SK-N-SH treated with all-trans-retinoic acid at 6 μM for 48 hours (cell line): ENCODE data around the gene ZMYM2.
A peak's percentile ranks its signal among the peaks of the same experiment; 100 is the strongest.

Experiments
- ATAC-seq: fragments of 200-7000 bp; cut with Tn5 transposase; 3 replicates; pipeline ENCODE4 v1.9.1; 2020; ENCODE audit warnings: mild to moderate bottlenecking, moderate library complexity
- ARNTL ChIP-seq: fragments of 450-650 bp; formaldehyde crosslinking; IDR thresholded peaks from 2 replicates; pipeline ENCODE4 v1.5.0; 2020; ENCODE audit warnings: low read depth, mild to moderate bottlenecking, moderate library complexity, borderline replicate concordance
- BACH2 ChIP-seq: fragments of 250-450 bp; sonication (Bioruptor Pico); IDR thresholded peaks from 2 replicates; pipeline ENCODE4 v1.9.0; 2021; ENCODE audit warnings: mild to moderate bottlenecking, borderline replicate concordance
- CSDC2 ChIP-seq: fragments of 250-450 bp; sonication (Bioruptor Pico); IDR thresholded peaks from 2 replicates; pipeline ENCODE4 v1.5.0; 2020; ENCODE audit warnings: mild to moderate bottlenecking, moderate library complexity
- ESRRG ChIP-seq: fragments of 250-450 bp; sonication (Bioruptor Pico); IDR thresholded peaks from 2 replicates; pipeline ENCODE4 v1.6.1; 2021; ENCODE audit warnings: mild to moderate bottlenecking
- GLIS3 ChIP-seq: fragments of 250-450 bp; sonication (Bioruptor Pico); IDR thresholded peaks from 2 replicates; pipeline ENCODE4 v1.5.0; 2020; ENCODE audit warnings: mild to moderate bottlenecking, moderate library complexity
- ISL1 ChIP-seq: fragments of 250-450 bp; sonication (Bioruptor Pico); IDR thresholded peaks from 2 replicates; pipeline ENCODE4 v2.1.2; 2022; ENCODE audit warnings: mild to moderate bottlenecking, moderate library complexity
- PPARA ChIP-seq: fragments of 250-450 bp; sonication (Bioruptor Pico); IDR thresholded peaks from 2 replicates; pipeline ENCODE4 v1.5.0; 2020; ENCODE audit warnings: mild to moderate bottlenecking, borderline replicate concordance
- RARB ChIP-seq: fragments of 250-450 bp; sonication (Bioruptor Pico); IDR thresholded peaks from 2 replicates; pipeline ENCODE4 v1.8.0; 2021; ENCODE audit warnings: mild to moderate bottlenecking, moderate library complexity
- TCF4 ChIP-seq: fragments of 250-450 bp; sonication (Bioruptor Pico); IDR thresholded peaks from 2 replicates; pipeline ENCODE4 v1.8.0; 2021; ENCODE audit warnings: mild to moderate bottlenecking, moderate library complexity, borderline replicate concordance
- ZC3H10 ChIP-seq: fragments of 250-450 bp; sonication (Bioruptor Pico); IDR thresholded peaks from 2 replicates; pipeline ENCODE4 v1.5.1; 2021; ENCODE audit warnings: mild to moderate bottlenecking, moderate library complexity
- ZFP3 ChIP-seq: fragments of 250-450 bp; sonication (Bioruptor Pico); IDR thresholded peaks from 2 replicates; pipeline ENCODE4 v1.5.0; 2020; ENCODE audit warnings: mild to moderate bottlenecking, moderate library complexity
- ZFP30 ChIP-seq: fragments of 450-650 bp; formaldehyde crosslinking; IDR thresholded peaks from 2 replicates; pipeline ENCODE4 v1.5.0; 2022; ENCODE audit warnings: mild to moderate bottlenecking, moderate library complexity
- ZNF565 ChIP-seq: fragments of 450-650 bp; formaldehyde crosslinking; conservative IDR thresholded peaks from 2 replicates; pipeline ENCODE4 v1.5.0; 2020; ENCODE audit warnings: low read depth, mild to moderate bottlenecking, moderate library complexity
- ZNF70 ChIP-seq: fragments of 450-650 bp; formaldehyde crosslinking; IDR thresholded peaks from 2 replicates; pipeline ENCODE4 v1.5.0; 2020; ENCODE audit warnings: mild to moderate bottlenecking, moderate library complexity
- ZNF8 ChIP-seq: fragments of 450-650 bp; formaldehyde crosslinking; IDR thresholded peaks from 2 replicates; pipeline ENCODE4 v1.5.0; 2020; ENCODE audit warnings: mild to moderate bottlenecking, moderate library complexity
- TF ChIP-seq, protein P1 (sequence below): fragments of 250-450 bp; sonication (Bioruptor Pico); IDR thresholded peaks from 2 replicates; pipeline ENCODE4 v1.8.0; 2020; ENCODE audit warnings: mild to moderate bottlenecking, moderate library complexity, borderline replicate concordance
- TF ChIP-seq, protein P2 (sequence below): fragments of 250-450 bp; sonication (Bioruptor Pico); IDR thresholded peaks from 2 replicates; pipeline ENCODE4 v1.5.1; 2020; ENCODE audit warnings: low read depth, mild to moderate bottlenecking, moderate library complexity
- TF ChIP-seq, protein P3 (sequence below): fragments of 250-450 bp; sonication (Bioruptor Pico); IDR thresholded peaks from 2 replicates; pipeline ENCODE4 v1.5.0; 2020; ENCODE audit warnings: mild to moderate bottlenecking, moderate library complexity
- TF ChIP-seq, protein P4 (sequence below): fragments of 250-450 bp; sonication (Bioruptor Pico); IDR thresholded peaks from 2 replicates; pipeline ENCODE4 v1.8.0; 2021; ENCODE audit warnings: low read depth, mild to moderate bottlenecking, moderate library complexity, borderline replicate concordance

Gene ZMYM2

DNA sequence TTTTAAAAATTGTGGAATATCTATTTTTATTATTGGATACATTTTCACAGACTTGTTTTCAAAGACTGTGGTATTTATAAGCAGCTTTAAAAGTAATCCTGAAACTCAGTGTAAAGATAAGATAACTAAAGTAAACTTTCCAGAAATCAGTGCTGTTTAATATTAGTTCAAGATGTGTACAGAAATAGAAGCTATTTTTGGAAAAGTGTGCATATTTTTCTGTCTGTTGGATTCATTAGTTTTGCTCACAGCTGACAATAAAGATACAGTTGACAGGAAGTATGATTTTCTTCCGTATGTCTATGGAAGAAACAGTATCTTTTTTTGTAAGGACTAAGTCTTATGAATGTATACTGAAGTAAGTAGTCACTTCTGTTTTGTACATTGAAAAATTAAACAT lies 116.4 kb downstream of the ZMYM2 start:
- TF ChIP-seq ARNTL (CRISPR knock-in tag) (no peak), ZNF70 (CRISPR knock-in tag) (no peak), ISL1 (CRISPR knock-in tag) (no peak), GLIS3 (CRISPR knock-in tag) (no peak), TCF4 (CRISPR knock-in tag) (no peak), ESRRG (no peak), BACH2 (no peak), PPARA (CRISPR knock-in tag) (no peak), ZNF565 (CRISPR knock-in tag) (no peak), ZFP30 (no peak), RARB (no peak), ZC3H10 (CRISPR knock-in tag) (no peak)
- TF ChIP-seq, protein P1, sequence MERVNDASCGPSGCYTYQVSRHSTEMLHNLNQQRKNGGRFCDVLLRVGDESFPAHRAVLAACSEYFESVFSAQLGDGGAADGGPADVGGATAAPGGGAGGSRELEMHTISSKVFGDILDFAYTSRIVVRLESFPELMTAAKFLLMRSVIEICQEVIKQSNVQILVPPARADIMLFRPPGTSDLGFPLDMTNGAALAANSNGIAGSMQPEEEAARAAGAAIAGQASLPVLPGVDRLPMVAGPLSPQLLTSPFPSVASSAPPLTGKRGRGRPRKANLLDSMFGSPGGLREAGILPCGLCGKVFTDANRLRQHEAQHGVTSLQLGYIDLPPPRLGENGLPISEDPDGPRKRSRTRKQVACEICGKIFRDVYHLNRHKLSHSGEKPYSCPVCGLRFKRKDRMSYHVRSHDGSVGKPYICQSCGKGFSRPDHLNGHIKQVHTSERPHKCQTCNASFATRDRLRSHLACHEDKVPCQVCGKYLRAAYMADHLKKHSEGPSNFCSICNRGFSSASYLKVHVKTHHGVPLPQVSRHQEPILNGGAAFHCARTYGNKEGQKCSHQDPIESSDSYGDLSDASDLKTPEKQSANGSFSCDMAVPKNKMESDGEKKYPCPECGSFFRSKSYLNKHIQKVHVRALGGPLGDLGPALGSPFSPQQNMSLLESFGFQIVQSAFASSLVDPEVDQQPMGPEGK, result no peak
- TF ChIP-seq, protein P2, sequence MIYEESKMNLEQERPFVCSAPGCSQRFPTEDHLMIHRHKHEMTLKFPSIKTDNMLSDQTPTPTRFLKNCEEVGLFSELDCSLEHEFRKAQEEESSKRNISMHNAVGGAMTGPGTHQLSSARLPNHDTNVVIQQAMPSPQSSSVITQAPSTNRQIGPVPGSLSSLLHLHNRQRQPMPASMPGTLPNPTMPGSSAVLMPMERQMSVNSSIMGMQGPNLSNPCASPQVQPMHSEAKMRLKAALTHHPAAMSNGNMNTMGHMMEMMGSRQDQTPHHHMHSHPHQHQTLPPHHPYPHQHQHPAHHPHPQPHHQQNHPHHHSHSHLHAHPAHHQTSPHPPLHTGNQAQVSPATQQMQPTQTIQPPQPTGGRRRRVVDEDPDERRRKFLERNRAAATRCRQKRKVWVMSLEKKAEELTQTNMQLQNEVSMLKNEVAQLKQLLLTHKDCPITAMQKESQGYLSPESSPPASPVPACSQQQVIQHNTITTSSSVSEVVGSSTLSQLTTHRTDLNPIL (CRISPR knock-in tag), result no peak
- no peak; the same call in 2 of the 3 replicates for ATAC-seq

DNA sequence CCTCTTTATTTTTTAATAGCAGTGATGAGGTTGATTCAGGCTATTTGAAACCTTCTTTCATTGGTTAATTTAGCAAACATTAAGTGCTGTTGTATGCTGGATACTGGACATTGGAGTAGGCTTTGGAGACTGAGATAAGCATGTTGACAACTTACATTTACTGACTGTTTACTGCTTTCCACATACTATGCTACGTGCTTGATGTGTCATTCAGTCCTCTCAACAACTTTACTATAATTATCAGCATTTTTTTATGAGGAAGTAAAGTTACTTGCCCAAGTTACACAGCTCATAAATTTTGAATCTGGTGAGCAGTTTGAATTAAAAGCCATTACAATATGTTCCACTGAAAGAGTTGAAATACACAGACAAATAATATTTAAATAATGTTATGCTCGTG lies 118.6 kb downstream of the ZMYM2 start:
- TF ChIP-seq, protein P3, sequence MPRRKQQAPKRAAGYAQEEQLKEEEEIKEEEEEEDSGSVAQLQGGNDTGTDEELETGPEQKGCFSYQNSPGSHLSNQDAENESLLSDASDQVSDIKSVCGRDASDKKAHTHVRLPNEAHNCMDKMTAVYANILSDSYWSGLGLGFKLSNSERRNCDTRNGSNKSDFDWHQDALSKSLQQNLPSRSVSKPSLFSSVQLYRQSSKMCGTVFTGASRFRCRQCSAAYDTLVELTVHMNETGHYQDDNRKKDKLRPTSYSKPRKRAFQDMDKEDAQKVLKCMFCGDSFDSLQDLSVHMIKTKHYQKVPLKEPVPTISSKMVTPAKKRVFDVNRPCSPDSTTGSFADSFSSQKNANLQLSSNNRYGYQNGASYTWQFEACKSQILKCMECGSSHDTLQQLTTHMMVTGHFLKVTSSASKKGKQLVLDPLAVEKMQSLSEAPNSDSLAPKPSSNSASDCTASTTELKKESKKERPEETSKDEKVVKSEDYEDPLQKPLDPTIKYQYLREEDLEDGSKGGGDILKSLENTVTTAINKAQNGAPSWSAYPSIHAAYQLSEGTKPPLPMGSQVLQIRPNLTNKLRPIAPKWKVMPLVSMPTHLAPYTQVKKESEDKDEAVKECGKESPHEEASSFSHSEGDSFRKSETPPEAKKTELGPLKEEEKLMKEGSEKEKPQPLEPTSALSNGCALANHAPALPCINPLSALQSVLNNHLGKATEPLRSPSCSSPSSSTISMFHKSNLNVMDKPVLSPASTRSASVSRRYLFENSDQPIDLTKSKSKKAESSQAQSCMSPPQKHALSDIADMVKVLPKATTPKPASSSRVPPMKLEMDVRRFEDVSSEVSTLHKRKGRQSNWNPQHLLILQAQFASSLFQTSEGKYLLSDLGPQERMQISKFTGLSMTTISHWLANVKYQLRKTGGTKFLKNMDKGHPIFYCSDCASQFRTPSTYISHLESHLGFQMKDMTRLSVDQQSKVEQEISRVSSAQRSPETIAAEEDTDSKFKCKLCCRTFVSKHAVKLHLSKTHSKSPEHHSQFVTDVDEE (CRISPR knock-in tag), result no peak
- TF ChIP-seq TCF4 (CRISPR knock-in tag) (no peak), ARNTL (CRISPR knock-in tag) (no peak), ZFP3 (CRISPR knock-in tag) (no peak), ZNF8 (no peak)
- TF ChIP-seq, protein P1, result no peak
- TF ChIP-seq, protein P4, sequence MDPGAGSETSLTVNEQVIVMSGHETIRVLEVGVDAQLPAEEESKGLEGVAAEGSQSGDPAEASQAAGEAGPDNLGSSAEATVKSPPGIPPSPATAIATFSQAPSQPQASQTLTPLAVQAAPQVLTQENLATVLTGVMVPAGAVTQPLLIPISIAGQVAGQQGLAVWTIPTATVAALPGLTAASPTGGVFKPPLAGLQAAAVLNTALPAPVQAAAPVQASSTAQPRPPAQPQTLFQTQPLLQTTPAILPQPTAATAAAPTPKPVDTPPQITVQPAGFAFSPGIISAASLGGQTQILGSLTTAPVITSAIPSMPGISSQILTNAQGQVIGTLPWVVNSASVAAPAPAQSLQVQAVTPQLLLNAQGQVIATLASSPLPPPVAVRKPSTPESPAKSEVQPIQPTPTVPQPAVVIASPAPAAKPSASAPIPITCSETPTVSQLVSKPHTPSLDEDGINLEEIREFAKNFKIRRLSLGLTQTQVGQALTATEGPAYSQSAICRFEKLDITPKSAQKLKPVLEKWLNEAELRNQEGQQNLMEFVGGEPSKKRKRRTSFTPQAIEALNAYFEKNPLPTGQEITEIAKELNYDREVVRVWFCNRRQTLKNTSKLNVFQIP (CRISPR knock-in tag), result no peak
- ATAC-seq, result no peak

DNA sequence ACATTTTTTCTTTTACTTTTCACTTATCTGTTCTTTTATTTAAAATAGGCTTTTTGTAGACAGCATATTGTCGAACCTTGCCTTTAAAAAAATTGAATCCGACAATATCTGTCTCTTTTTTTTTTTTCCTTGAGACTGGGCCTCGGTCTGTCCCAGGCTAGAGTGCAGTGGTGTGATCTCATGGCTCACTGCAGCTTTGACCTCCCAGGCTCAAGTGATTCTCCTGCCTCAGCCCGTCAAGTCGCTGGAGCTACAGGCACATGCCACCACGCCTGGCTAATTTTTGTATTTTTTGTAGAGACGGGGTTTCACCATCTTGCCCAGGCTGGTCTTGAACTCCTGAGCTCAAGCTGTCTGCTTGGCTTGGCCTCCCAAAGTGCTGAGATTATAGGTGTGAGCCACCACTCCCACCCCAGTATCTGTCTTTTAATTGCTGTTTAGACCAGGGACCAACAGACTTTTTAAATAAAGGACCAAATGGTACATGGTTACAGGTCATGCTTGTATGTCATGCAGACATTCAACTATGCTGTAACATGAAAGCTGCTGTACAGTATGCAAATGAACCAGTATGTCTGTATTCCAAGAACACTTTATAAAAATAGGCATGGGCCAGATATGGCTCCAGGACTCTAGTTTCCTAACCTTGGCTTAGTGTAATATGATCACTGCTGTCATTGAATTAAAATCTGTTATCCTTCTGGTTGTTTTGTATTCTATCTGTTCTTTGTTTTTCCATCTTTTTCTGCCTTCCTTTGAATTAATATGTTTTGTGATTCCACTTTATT lies 122.0 kb downstream of the ZMYM2 start:
- TF ChIP-seq GLIS3 (CRISPR knock-in tag) (no peak), CSDC2 (CRISPR knock-in tag) (no peak), ZFP3 (CRISPR knock-in tag) (no peak), ARNTL (CRISPR knock-in tag) (no peak)
- ATAC-seq, result peak; percentile 41; the same call in 2 of the 3 replicates
